ENCODE results near the gene FAM200B. TPM values are rescaled to one million over a fixed set of nuclear protein-coding genes. Genes with fewer than 3 reads are reported as not detected.
A peak's percentile ranks its signal among the peaks of the same experiment; 100 is the strongest.
"Not testable (repeated sequence)": the region's sequence is repeated elsewhere in the genome, so short reads cannot be mapped to it uniquely, and the experiment has no call there.

FAM200B gene
- total and polyA plus RNA-seq, 7 experiments from 2014 or later, result 10.6 to 91.6 (median 35.8) TPM

DNA sequence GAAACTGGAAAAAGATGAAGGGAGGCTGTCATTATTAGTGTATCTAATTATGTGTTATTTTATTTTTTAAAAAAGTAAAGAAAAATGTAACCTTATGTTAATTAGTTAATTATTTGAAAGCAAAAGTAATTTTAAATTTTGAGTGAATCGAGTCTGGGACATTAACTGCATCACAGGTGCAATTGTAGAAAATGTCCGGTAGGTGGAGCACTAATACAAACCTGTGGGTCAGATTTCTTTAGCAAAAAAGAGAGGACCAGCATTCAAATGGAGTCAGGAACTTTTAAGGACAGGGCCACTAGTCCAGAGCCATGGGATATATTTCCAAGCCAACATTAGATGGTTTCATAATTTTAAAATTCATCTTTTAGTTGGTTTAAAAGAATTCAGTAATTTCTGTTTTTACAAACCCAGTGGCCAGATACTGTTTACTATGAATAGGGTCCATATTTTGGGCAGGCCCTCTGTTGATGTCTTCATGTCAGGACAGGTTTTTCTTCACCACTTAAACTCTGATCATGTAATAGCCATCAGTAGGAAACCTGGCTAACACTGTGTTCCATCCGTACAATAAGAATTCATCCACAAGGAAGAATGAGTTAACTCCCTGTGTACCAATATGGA lies 48.4 kb downstream of the FAM200B start:
- H3K4me1 Mint-ChIP-seq, result peaks cover 7 to 30% (median 18%) of the 10 kb centered on the region in 7 donors
- H3K27ac ChIP-seq (ENCODE audit: low read depth, low read length), result no peak overlapping the region
- no peak overlapping the region for H3K4me3 Mint-ChIP-seq
- CTCF ChIA-PET, result interaction anchor here (0.7 to 2.0 kb wide), 6 partner anchors 25 to 369 kb away, joined by 3 to 9 read pairs (median 4); no protein-coding TSS in a partner anchor
- peaks cover 0 to 13% (median 0%) of the 10 kb centered on the region in 5 donors for H3K36me3 Mint-ChIP-seq
- intact Hi-C loops (cut with micrococcal nuclease), result loop anchor here (1.0 to 10.0 kb wide), 9 partner anchors 26 to 534 kb away; no protein-coding TSS in a partner anchor
- H3K27ac Mint-ChIP-seq, result no peak overlapping the region
- DNase-seq, result peak in 7 of 9 donors; percentile 26 to 62 (median 54)
- H3K4me3 ChIP-seq (ENCODE audit: low read length), result no peak overlapping the region
- H3K4me1 ChIP-seq (ENCODE audit: control insufficient read depth in 2 of 2, insufficient read depth in 2 of 2, low read length in 2 of 2), result no peaks in the 10 kb centered on the region
- H3K27me3 Mint-ChIP-seq, result no peaks in the 10 kb centered on the region
- H3K36me3 ChIP-seq (ENCODE audit: control insufficient read depth in 2 of 3, insufficient read depth in 3 of 3, low read length in 3 of 3), result no peaks in the 10 kb centered on the region
- peak; percentile 78 for ATAC-seq
- POLR2A ChIA-PET, result no interaction called here
- no peaks in the 10 kb centered on the region for H3K27me3 ChIP-seq (ENCODE audit: control insufficient read depth in 2 of 2, insufficient read depth in 2 of 2, low read length in 2 of 2)
- no peaks in the 10 kb centered on the region for H3K9me3 ChIP-seq (ENCODE audit: control insufficient read depth in 2 of 3, low read length in 3 of 3)
- H3K9me3 Mint-ChIP-seq, result peaks cover 0 to 2% (median 0%) of the 10 kb centered on the region in 11 donors

- H3K27ac Mint-ChIP-seq; H3K4me1 ChIP-seq (ENCODE audit: control insufficient read depth in 2 of 2, insufficient read depth in 2 of 2, low read length in 2 of 2); DNase-seq; H3K4me3 ChIP-seq (ENCODE audit: low read length); POLR2A ChIA-PET; H3K27me3 ChIP-seq (ENCODE audit: control insufficient read depth in 2 of 2, insufficient read depth in 2 of 2, low read length in 2 of 2); H3K36me3 ChIP-seq (ENCODE audit: control insufficient read depth in 2 of 3, insufficient read depth in 3 of 3, low read length in 3 of 3); H3K9me3 ChIP-seq (ENCODE audit: control insufficient read depth in 2 of 3, low read length in 3 of 3); H3K9me3 Mint-ChIP-seq; ATAC-seq; H3K4me3 Mint-ChIP-seq; H3K27me3 Mint-ChIP-seq; H3K27ac ChIP-seq (ENCODE audit: low read depth, low read length): not testable (repeated sequence)
- Mint-ChIP-seq H3K36me3 (peaks cover 0 to 19% (median 0%) of the 10 kb centered on the region in 5 donors), H3K4me1 (peaks cover 3 to 47% (median 37%) of the 10 kb centered on the region in 7 donors)
- intact Hi-C loops (cut with micrococcal nuclease), result loop anchor here in 1 of 2 donors (10.0 kb wide), 1 partner anchor 132 kb away; no protein-coding TSS in a partner anchor
- CTCF ChIA-PET, result interaction anchor here (1.1 kb wide), 1 partner anchor 21 kb away, joined by 3 read pairs; no protein-coding TSS in a partner anchor
These were observed 51.4 kb downstream of the FAM200B start for GRCh38 chr4:15733061-15733460.

DNA sequence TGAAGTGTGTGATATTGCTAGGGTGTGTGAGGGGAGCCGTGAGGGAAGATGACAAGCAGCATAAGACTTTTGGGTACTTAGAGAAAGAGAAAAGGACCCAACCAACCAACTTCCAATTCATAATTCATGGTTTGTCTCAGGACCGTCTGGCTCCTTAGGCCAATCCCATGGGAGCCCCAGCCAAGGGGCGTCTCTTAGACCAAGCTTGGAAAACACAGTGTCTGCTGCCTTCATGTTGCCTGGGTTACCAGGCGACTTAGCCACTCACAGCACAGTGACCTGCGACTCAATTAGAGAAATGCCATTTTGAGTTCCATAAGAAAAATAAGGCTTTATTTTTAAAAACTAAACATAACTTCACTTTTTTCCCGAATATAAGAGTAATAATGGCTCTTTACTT lies 53.9 kb downstream of the FAM200B start:
- Mint-ChIP-seq H3K4me1 (peaks cover 5 to 39% (median 36%) of the 10 kb centered on the region in 7 donors), H3K9me3 (peaks cover 0 to 7% (median 0%) of the 10 kb centered on the region in 11 donors), H3K36me3 (peaks cover 0 to 24% (median 4%) of the 10 kb centered on the region in 5 donors), H3K27ac (peak overlapping the region in 1 of 9 donors; percentile 10), H3K4me3 (no peak overlapping the region), H3K27me3 (no peaks in the 10 kb centered on the region)
- Histone ChIP-seq H3K27me3 (ENCODE audit: control insufficient read depth in 2 of 2, insufficient read depth in 2 of 2, low read length in 2 of 2) (no peaks in the 10 kb centered on the region), H3K36me3 (ENCODE audit: control insufficient read depth in 2 of 3, insufficient read depth in 3 of 3, low read length in 3 of 3) (no peaks in the 10 kb centered on the region), H3K4me1 (ENCODE audit: control insufficient read depth in 2 of 2, insufficient read depth in 2 of 2, low read length in 2 of 2) (peaks cover 0 to 7% of the 10 kb centered on the region in 2 donors), H3K9me3 (ENCODE audit: control insufficient read depth in 2 of 3, low read length in 3 of 3) (no peaks in the 10 kb centered on the region), H3K27ac (ENCODE audit: low read depth, low read length) (no peak overlapping the region), H3K4me3 (ENCODE audit: low read length) (no peak overlapping the region)
- intact Hi-C loops (cut with micrococcal nuclease), result loop anchor here in 1 of 2 donors (10.0 kb wide), 1 partner anchor 129 kb away; no protein-coding TSS in a partner anchor
- ATAC-seq (no peak), DNase-seq (no peak)
- POLR2A ChIA-PET, result no interaction called here
- CTCF ChIA-PET, result no interaction called here

DNA sequence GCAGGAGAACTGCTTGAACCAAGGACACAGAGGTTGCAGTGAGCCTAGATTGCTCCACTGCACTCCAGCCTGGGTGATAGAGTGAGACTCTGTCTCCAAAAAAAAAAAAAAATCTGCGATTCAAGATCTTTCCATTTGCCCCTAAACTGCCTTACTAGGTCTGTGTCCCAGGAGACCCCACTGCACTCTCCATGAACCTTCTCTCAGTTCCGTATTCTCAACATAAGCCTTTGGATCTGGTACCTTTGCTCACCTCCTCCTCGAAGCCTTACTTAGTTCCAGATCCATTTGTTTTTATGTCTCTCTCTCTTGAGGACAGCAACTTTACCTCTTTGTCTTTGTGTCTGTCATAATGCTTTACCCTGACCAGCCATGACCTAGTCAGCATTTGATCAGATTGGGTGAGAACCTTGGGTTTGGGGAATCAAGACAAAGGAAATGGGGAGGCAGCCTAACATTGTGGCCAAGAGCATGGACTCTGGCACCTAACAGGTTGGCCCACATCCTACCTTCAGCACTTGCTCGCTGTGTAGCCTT lies 55.0 kb downstream of the FAM200B start:
- intact Hi-C loops (cut with micrococcal nuclease), result loop anchor here in 1 of 2 donors (1.0 to 10.0 kb wide), 2 partner anchors 20 to 128 kb away; no protein-coding TSS in a partner anchor
- H3K4me3 ChIP-seq (ENCODE audit: low read length), result no peak overlapping the region
- H3K27ac Mint-ChIP-seq, result peak overlapping the region in 1 of 9 donors; percentile 14
- H3K36me3 Mint-ChIP-seq, result peaks cover 0 to 28% (median 8%) of the 10 kb centered on the region in 5 donors
- DNase-seq (no peak), ATAC-seq (no peak)
- H3K4me1 Mint-ChIP-seq, result peaks cover 5 to 39% (median 33%) of the 10 kb centered on the region in 7 donors
- ChIA-PET CTCF (no interaction called here), POLR2A (no interaction called here)
- H3K4me3 Mint-ChIP-seq, result no peak overlapping the region
- H3K27ac ChIP-seq (ENCODE audit: low read depth, low read length), result no peak overlapping the region
- H3K4me1 ChIP-seq (ENCODE audit: control insufficient read depth in 2 of 2, insufficient read depth in 2 of 2, low read length in 2 of 2), result peaks cover 0 to 7% of the 10 kb centered on the region in 2 donors
- H3K9me3 Mint-ChIP-seq, result peaks cover 0 to 12% (median 5%) of the 10 kb centered on the region in 11 donors
- no peaks in the 10 kb centered on the region for H3K27me3 ChIP-seq (ENCODE audit: control insufficient read depth in 2 of 2, insufficient read depth in 2 of 2, low read length in 2 of 2)
- no peaks in the 10 kb centered on the region for H3K27me3 Mint-ChIP-seq
- no peaks in the 10 kb centered on the region for H3K9me3 ChIP-seq (ENCODE audit: control insufficient read depth in 2 of 3, low read length in 3 of 3)
- no peaks in the 10 kb centered on the region for H3K36me3 ChIP-seq (ENCODE audit: control insufficient read depth in 2 of 3, insufficient read depth in 3 of 3, low read length in 3 of 3)

DNA sequence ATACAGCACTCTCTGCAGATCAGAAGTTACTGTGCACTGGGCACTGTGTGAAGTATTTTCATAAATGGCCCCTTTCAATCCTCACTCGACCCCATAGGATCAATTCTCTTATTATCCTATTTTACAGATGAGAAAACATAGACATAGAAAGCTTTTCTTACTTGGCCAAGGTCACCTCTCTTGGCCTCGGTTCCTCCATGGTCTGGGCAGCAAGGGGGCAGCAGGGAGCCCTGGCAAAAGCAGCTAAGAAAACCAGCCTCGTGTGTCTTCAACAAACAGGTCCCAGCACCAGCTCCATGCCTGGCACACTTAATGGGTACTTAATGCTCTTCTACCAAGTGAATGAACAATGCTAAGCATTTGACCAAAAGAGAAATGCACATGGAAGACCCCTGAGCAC lies 55.6 kb downstream of the FAM200B start:
- DNase-seq, result no peak

DNA sequence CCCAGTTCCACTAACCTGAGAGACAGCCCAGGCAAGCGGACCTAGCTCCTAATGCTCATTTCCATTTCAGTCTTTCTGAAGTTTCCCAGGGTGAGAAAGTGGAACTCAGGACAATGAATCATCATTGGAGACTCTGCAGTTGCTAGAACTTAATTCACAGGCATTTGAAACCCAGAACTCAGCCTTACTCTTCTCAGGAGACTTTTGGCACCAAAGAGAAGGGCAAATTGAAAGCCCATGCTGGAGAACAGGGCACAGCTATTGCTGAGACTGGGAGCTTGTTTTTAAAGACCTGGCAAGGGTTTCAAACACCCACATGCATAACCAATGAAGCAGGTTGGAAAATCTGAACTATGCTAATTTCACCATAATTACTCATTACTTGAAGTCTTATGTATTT lies 57.2 kb downstream of the FAM200B start:
- H3K4me3 Mint-ChIP-seq, result no peak overlapping the region
- no peaks in the 10 kb centered on the region for H3K36me3 ChIP-seq (ENCODE audit: control insufficient read depth in 2 of 3, insufficient read depth in 3 of 3, low read length in 3 of 3)
- peaks cover 6 to 40% (median 20%) of the 10 kb centered on the region in 5 donors for H3K36me3 Mint-ChIP-seq
- no peak overlapping the region for H3K27ac Mint-ChIP-seq
- DNase-seq (no peak), ATAC-seq (no peak)
- ChIA-PET CTCF (interaction anchor here (0.7 to 2.7 kb wide), 3 partner anchors 17 to 217 kb away, joined by 3 to 6 read pairs (median 3); no protein-coding TSS in a partner anchor), POLR2A (interaction anchor here (0.7 kb wide), 1 partner anchor 24 kb away, joined by 3 read pairs; no protein-coding TSS in a partner anchor)
- peaks cover 9 to 46% (median 34%) of the 10 kb centered on the region in 7 donors for H3K4me1 Mint-ChIP-seq
- H3K9me3 ChIP-seq (ENCODE audit: control insufficient read depth in 2 of 3, low read length in 3 of 3), result peaks cover 0 to 10% (median 0%) of the 10 kb centered on the region in 3 experiments
- intact Hi-C loops (cut with micrococcal nuclease), result loop anchor here in 1 of 2 donors (10.0 kb wide), 1 partner anchor 126 kb away; no protein-coding TSS in a partner anchor
- peaks cover 0 to 7% of the 10 kb centered on the region in 2 donors for H3K4me1 ChIP-seq (ENCODE audit: control insufficient read depth in 2 of 2, insufficient read depth in 2 of 2, low read length in 2 of 2)
- no peak overlapping the region for H3K27ac ChIP-seq (ENCODE audit: low read depth, low read length)
- peaks cover 8 to 29% (median 17%) of the 10 kb centered on the region in 11 donors for H3K9me3 Mint-ChIP-seq
- no peaks in the 10 kb centered on the region for H3K27me3 ChIP-seq (ENCODE audit: control insufficient read depth in 2 of 2, insufficient read depth in 2 of 2, low read length in 2 of 2)
- no peaks in the 10 kb centered on the region for H3K27me3 Mint-ChIP-seq
- H3K4me3 ChIP-seq (ENCODE audit: low read length), result no peak overlapping the region

More for the DNA sequence above, 55.6 kb downstream of the FAM200B start:
- no peaks in the 10 kb centered on the region for H3K27me3 Mint-ChIP-seq
- ChIA-PET POLR2A (no interaction called here), CTCF (no interaction called here)
- H3K9me3 ChIP-seq (ENCODE audit: control insufficient read depth in 2 of 3, low read length in 3 of 3), result peaks cover 0 to 5% (median 0%) of the 10 kb centered on the region in 3 experiments
- H3K4me1 ChIP-seq (ENCODE audit: control insufficient read depth in 2 of 2, insufficient read depth in 2 of 2, low read length in 2 of 2), result peaks cover 0 to 7% of the 10 kb centered on the region in 2 donors
- H3K36me3 ChIP-seq (ENCODE audit: control insufficient read depth in 2 of 3, insufficient read depth in 3 of 3, low read length in 3 of 3), result no peaks in the 10 kb centered on the region
- ATAC-seq, result no peak
- peaks cover 2 to 18% (median 9%) of the 10 kb centered on the region in 11 donors for H3K9me3 Mint-ChIP-seq
- H3K27ac ChIP-seq (ENCODE audit: low read depth, low read length), result no peak overlapping the region
- no peaks in the 10 kb centered on the region for H3K27me3 ChIP-seq (ENCODE audit: control insufficient read depth in 2 of 2, insufficient read depth in 2 of 2, low read length in 2 of 2)
- peak overlapping the region in 1 of 10 donors; percentile 10 for H3K4me3 Mint-ChIP-seq
- intact Hi-C loops (cut with micrococcal nuclease), result loop anchor here in 1 of 2 donors (1.0 to 10.0 kb wide), 2 partner anchors 19 to 128 kb away; no protein-coding TSS in a partner anchor
- no peak overlapping the region for H3K4me3 ChIP-seq (ENCODE audit: low read length)
- H3K27ac Mint-ChIP-seq, result peak overlapping the region in 1 of 9 donors; percentile 4
- peaks cover 1 to 34% (median 10%) of the 10 kb centered on the region in 5 donors for H3K36me3 Mint-ChIP-seq
- H3K4me1 Mint-ChIP-seq, result peaks cover 5 to 39% (median 33%) of the 10 kb centered on the region in 7 donors
